HCT116 (cell line): ENCODE data around the gene DTNB. TPM values are rescaled to one million over a fixed set of nuclear protein-coding genes. Genes with fewer than 3 reads are reported as not detected.
"Not testable (repeated sequence)": the region's sequence is repeated elsewhere in the genome, so short reads cannot be mapped to it uniquely, and the experiment has no call there.

Experiments used
- ATAC-seq: fragments of 200-7000 bp; cut with Tn5 transposase; 2 replicates; pipeline ENCODE4 v1.9.1; 2020; ENCODE audit warnings: mild to moderate bottlenecking, moderate library complexity
- BruUV-seq: library from RNA; stranded (reverse); fragments of 400-500 nt; replicated peaks from 2 replicates; lab custom pipeline; 2021; lab: Mats Ljungman, UMichigan
- CTCF ChIA-PET: fragments of 300-600 bp; sonication (Branson Sonifier 250); formaldehyde crosslinking; loops from one replicate; lab custom pipeline; 2021; ENCODE audit warnings: antibody characterized with exemption; lab: Charles Lee
- POLR2A ChIA-PET: fragments of 300-600, 350-600 bp; sonication (Branson Sonifier 250); formaldehyde crosslinking; loops from one replicate; lab custom pipeline; 2021; ENCODE audit warnings: antibody characterized with exemption; lab: Charles Lee
- RAD21 ChIA-PET, 2 experiments: fragments of 300-600 bp; sonication (Branson Sonifier 250); formaldehyde crosslinking; loops; one replicate each; lab custom pipeline; 2023; ENCODE audit warnings: low total read pairs in 2 of 2; ENCODE audit not compliant: uncharacterized antibody in 2 of 2, unreplicated experiment in 2 of 2, low non-redundant PET in 1 of 2; lab: Charles Lee
- DNase-seq: peaks from one replicate; pipeline ENCODE4 v3.0.0-alpha.2; 2010; ENCODE audit warnings: low read depth, low spot score
- H2AFZ ChIP-seq: fragments of 200-600 bp; shearing (Covaris generic), sonication (generic); 2 replicates; pipeline ENCODE4 v1.6.1; 2017; ENCODE audit warnings: low read depth, mixed run types, mixed read lengths, antibody characterized with exemption, low read length; ENCODE audit not compliant: poor library complexity, severe bottlenecking
- H3K27ac ChIP-seq: 2 replicates; pipeline ENCODE4 v1.5.1; 2012; ENCODE audit warnings: low read depth, low read length
- H3K27me3 ChIP-seq: fragments of 200-600 bp; sonication (generic); 2 replicates; pipeline ENCODE4 v1.6.1; 2016; ENCODE audit warnings: mixed run types, low read length, mixed read lengths; ENCODE audit not compliant: insufficient read depth
- H3K36me3 ChIP-seq, 2 experiments: fragments of 200-500 bp in 1 of 2; fragments of 200-600 bp in 1 of 2; sonication (Bioruptor generic) in 1 of 2; sonication (generic) in 1 of 2; 2 replicates each; pipeline versions ENCODE4 v1.5.1 to v1.6.1; 2014 to 2016; ENCODE audit warnings: low read length in 2 of 2, inconsistent platforms in 1 of 2, mixed read lengths in 1 of 2, mixed run types in 1 of 2; ENCODE audit not compliant: insufficient read depth in 2 of 2, control insufficient read depth in 1 of 2
- H3K4me1 ChIP-seq, 2 experiments: fragments of 200-600 bp in 1 of 2; sonication (generic) in 1 of 2; 2 replicates each; pipeline versions ENCODE4 v1.5.1 to v1.6.1; 2012 to 2017; ENCODE audit warnings: low read length in 2 of 2, inconsistent platforms in 1 of 2, mild to moderate bottlenecking in 1 of 2, mixed read lengths in 1 of 2, mixed run types in 1 of 2, moderate library complexity in 1 of 2; ENCODE audit not compliant: insufficient read depth in 2 of 2, control insufficient read depth in 1 of 2
- H3K4me2 ChIP-seq: fragments of 200-600 bp; sonication (generic); 2 replicates; pipeline ENCODE4 v1.6.1; 2017; ENCODE audit warnings: mixed run types, low read length, mixed read lengths
- H3K4me3 ChIP-seq, 2 experiments: fragments of 200-600 bp in 1 of 2; sonication (generic) in 1 of 2; replicated peaks in 1 of 2; 2 replicates each; pipeline ENCODE4 v1.5.1; 2011 to 2016; ENCODE audit warnings: low read length in 2 of 2, control low read depth in 1 of 2, low read depth in 1 of 2, mild to moderate bottlenecking in 1 of 2, mixed read lengths in 1 of 2, mixed run types in 1 of 2
- H3K79me2 ChIP-seq: fragments of 200-600 bp; sonication (generic); 2 replicates; pipeline ENCODE4 v1.6.1; 2017; ENCODE audit warnings: mild to moderate bottlenecking, mixed run types, low read length, moderate library complexity, mixed read lengths; ENCODE audit not compliant: insufficient read depth
- H3K9ac ChIP-seq: fragments of 200-600 bp; sonication (generic); 2 replicates; pipeline ENCODE4 v1.6.1; 2016; ENCODE audit warnings: low read length, mixed read lengths
- H3K9me2 ChIP-seq: fragments of 200-600 bp; sonication (generic), shearing (Covaris generic); 2 replicates; pipeline ENCODE4 v1.6.1; 2017; ENCODE audit warnings: mixed run types, mild to moderate bottlenecking, moderate library complexity; ENCODE audit not compliant: insufficient read depth
- H3K9me3 ChIP-seq, 2 experiments: fragments of 200-500 bp in 1 of 2; fragments of 200-600 bp in 1 of 2; sonication (Bioruptor generic) in 1 of 2; sonication (generic) in 1 of 2; 2 replicates each; pipeline ENCODE4 v1.6.1; 2014 to 2017; ENCODE audit warnings: low read length in 2 of 2, mixed read lengths in 2 of 2, inconsistent platforms in 1 of 2, low read depth in 1 of 2, mild to moderate bottlenecking in 1 of 2, mixed run types in 1 of 2, moderate library complexity in 1 of 2; ENCODE audit not compliant: control insufficient read depth in 1 of 2, insufficient read depth in 1 of 2
- H4K20me1 ChIP-seq: fragments of 200-600 bp; sonication (generic), shearing (Covaris generic); 2 replicates; pipeline ENCODE4 v1.6.1; 2017; ENCODE audit warnings: mixed run types, mild to moderate bottlenecking, moderate library complexity; ENCODE audit not compliant: insufficient read depth
- CBX3 ChIP-seq: IDR thresholded peaks from 2 replicates; pipeline ENCODE4 v1.6.1; 2012; ENCODE audit warnings: low read depth
- CEBPB ChIP-seq: IDR thresholded peaks from 2 replicates; pipeline ENCODE4 v1.6.1; 2012; ENCODE audit warnings: low read depth
- ELF1 ChIP-seq: IDR thresholded peaks from 2 replicates; pipeline ENCODE4 v1.6.1; 2012; ENCODE audit warnings: low read depth, borderline replicate concordance
- EZH2phosphoT487 ChIP-seq: fragments of 200-600 bp; IDR thresholded peaks from 2 replicates; pipeline ENCODE4 v1.6.1; 2018; ENCODE audit warnings: antibody characterized with exemption, borderline replicate concordance
- JUND ChIP-seq: IDR thresholded peaks from 2 replicates; pipeline ENCODE4 v1.6.1; 2012
- POLR2A ChIP-seq: IDR thresholded peaks from 2 replicates; pipeline ENCODE4 v1.7.0; 2011; ENCODE audit warnings: borderline replicate concordance; ENCODE audit not compliant: insufficient read depth, insufficient read length; ENCODE audit errors: extremely low read depth
- RAD21 ChIP-seq: IDR thresholded peaks from 2 replicates; pipeline ENCODE4 v1.6.1; 2012; ENCODE audit warnings: low read depth, mild to moderate bottlenecking
- SRF ChIP-seq: IDR thresholded peaks from 2 replicates; pipeline ENCODE4 v1.6.1; 2012; ENCODE audit warnings: low read depth
- YY1 ChIP-seq: IDR thresholded peaks from 2 replicates; pipeline ENCODE4 v1.6.1; 2011; ENCODE audit warnings: low read length, low read depth, moderate library complexity, mild to moderate bottlenecking; ENCODE audit not compliant: insufficient replicate concordance; ENCODE audit errors: extremely low read depth
- intact Hi-C: fragments of 100-400 bp; cut with micrococcal nuclease; formaldehyde crosslinking; loops from 2 replicates; pipeline ENCODE4 v1.10.0; 2022
- total RNA-seq: library from RNA; stranded (reverse); gene quantifications from one replicate; pipeline ENCODE4 v1.2.1, GENCODE V29; 2021; ENCODE audit not compliant: unreplicated experiment
- TF ChIP-seq, protein P1 (sequence below): IDR thresholded peaks from 2 replicates; pipeline ENCODE4 v1.6.1; 2012

The DTNB gene
- total RNA-seq, 1 experiment from 2014 or later = 30.2 TPM

DNA sequence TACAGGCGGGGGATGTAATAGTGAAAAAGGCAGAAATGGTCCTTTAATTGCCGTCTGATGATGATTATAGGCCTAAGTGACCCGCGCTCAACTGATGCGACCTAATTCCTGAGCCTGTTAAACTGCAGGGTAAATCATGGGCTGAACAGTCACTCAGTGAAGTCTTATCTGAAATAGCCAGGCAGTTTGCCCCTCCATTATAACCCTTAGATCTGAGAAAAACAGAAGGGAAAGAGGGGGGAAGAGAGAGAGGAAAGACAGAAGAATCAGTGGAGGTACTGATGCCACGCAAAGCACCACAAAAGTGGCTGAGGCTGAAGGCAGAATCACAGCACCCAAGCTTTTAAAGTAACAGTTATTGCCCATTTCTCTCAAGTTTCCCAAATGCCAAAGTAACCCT lies 258.6 kb downstream of the DTNB start:
- RAD21 ChIA-PET = no interaction called here
- no peak for ATAC-seq
- Histone ChIP-seq H4K20me1 (no peaks in the 10 kb centered on the region), H3K79me2 (no peaks in the 10 kb centered on the region), H3K36me3 (no peaks in the 10 kb centered on the region), H3K9ac (no peak overlapping the region), H3K4me1 (no peaks in the 10 kb centered on the region)
- DNase-seq = no peak
- CTCF ChIA-PET = no interaction called here
- TF ChIP-seq SRF = no peak
- TF ChIP-seq YY1 = no peak
- no peak for TF ChIP-seq RAD21
- TF ChIP-seq ELF1 = no peak
- TF ChIP-seq, protein P1, sequence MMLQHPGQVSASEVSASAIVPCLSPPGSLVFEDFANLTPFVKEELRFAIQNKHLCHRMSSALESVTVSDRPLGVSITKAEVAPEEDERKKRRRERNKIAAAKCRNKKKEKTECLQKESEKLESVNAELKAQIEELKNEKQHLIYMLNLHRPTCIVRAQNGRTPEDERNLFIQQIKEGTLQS = no peak
- no peak for TF ChIP-seq CEBPB
- TF ChIP-seq EZH2phosphoT487 = no peak
- TF ChIP-seq JUND = no peak
- TF ChIP-seq CBX3 = no peak
- TF ChIP-seq POLR2A = no peak
- TF ChIP-seq, all 23 proteins: peak for 0
- Histone ChIP-seq H3K9me2 (no peaks in the 10 kb centered on the region), H2AFZ (no peak overlapping the region), H3K9me3 (no peaks in the 10 kb centered on the region), H3K27ac (no peak overlapping the region), H3K4me3 (no peak overlapping the region), H3K4me2 (no peak overlapping the region), H3K27me3 (no peaks in the 10 kb centered on the region)
- no TSS peak for BruUV-seq
- POLR2A ChIA-PET = interaction anchor here (0.6 kb wide), 1 partner anchor 50 kb away, joined by 4 read pairs; no protein-coding TSS in a partner anchor
- intact Hi-C loops = loop anchor here (2.0 kb wide), 1 partner anchor 74 kb away; no protein-coding TSS in a partner anchor

DNA sequence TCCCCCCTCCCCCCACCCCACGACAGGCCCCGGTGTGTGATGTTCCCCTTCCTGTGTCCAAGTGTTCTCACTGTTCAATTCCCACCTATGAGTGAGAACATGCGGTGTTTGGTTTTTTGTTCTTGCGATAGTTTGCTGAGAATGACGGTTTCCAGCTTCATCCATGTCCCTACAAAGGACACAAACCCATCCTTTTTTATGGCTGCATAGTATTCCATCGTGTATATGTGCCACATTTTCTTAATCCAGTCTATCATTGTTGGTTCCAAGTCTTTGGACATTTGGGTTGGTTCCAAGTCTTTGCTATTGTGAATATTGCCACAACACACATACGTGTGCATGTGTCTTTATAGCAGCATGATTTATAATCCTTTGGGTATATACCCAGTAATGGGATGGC lies 260.0 kb downstream of the DTNB start:
- BruUV-seq, ATAC-seq, H3K79me2 ChIP-seq, POLR2A ChIA-PET, H2AFZ ChIP-seq, H3K4me2 ChIP-seq, H3K9me2 ChIP-seq, CTCF ChIA-PET, H3K9ac ChIP-seq, H3K4me1 ChIP-seq, intact Hi-C loops, H3K9me3 ChIP-seq, H3K27ac ChIP-seq, DNase-seq, RAD21 ChIA-PET, H3K36me3 ChIP-seq, H4K20me1 ChIP-seq, H3K27me3 ChIP-seq, H3K4me3 ChIP-seq: not testable (repeated sequence)
